Stomach smooth muscle (tissue), 2 donors: ENCODE results near the gene MKNK1.

ENCODE experiments used
- H3K27ac ChIP-seq: one replicate; pipeline ENCODE4 v1.7.0; 2013; ENCODE audit warnings: mild to moderate bottlenecking, low read length, inconsistent platforms
- H3K27me3 ChIP-seq, 2 donors: one replicate each; pipeline ENCODE4 v1.7.0; 2013; ENCODE audit warnings: low read length in 2 of 2; ENCODE audit not compliant: insufficient read depth in 2 of 2, control insufficient read depth in 1 of 2
- H3K36me3 ChIP-seq, 2 donors: one replicate each; pipeline ENCODE4 v1.7.0; 2013; ENCODE audit warnings: low read length in 2 of 2; ENCODE audit not compliant: control insufficient read depth in 2 of 2, insufficient read depth in 2 of 2
- H3K4me1 ChIP-seq: one replicate; pipeline ENCODE4 v1.7.0; 2013; ENCODE audit warnings: low read length; ENCODE audit not compliant: control insufficient read depth, insufficient read depth
- H3K4me3 ChIP-seq, 2 donors: one replicate each; pipeline ENCODE4 v1.7.0; 2013; ENCODE audit warnings: low read length in 2 of 2
- H3K9ac ChIP-seq, 2 donors: one replicate each; pipeline ENCODE4 v1.7.0; 2013; ENCODE audit warnings: low read length in 2 of 2, mild to moderate bottlenecking in 1 of 2
- H3K9me3 ChIP-seq, 2 donors: one replicate each; pipeline ENCODE4 v1.7.0; 2013; ENCODE audit warnings: low read length in 2 of 2; ENCODE audit not compliant: control insufficient read depth in 2 of 2
- donor health status: healthy.
- donor health status: Pancreatic carcinoma.

Gene MKNK1

GRCh38 chr1:46612937-46613660 is 9.0 kb upstream of the MKNK1 start:
- peak overlapping the region; percentile 50 to 58 for H3K4me3 ChIP-seq
- peaks cover 55% of the 10 kb centered on the region for H3K4me1 ChIP-seq
- peak overlapping the region; percentile 41 for H3K27ac ChIP-seq
- no peaks in the 10 kb centered on the region for H3K9me3 ChIP-seq
- H3K27me3 ChIP-seq = no peaks in the 10 kb centered on the region
- peak overlapping the region in 1 of 2 donors; percentile 11 for H3K9ac ChIP-seq
- peaks cover 23 to 25% of the 10 kb centered on the region in 2 donors for H3K36me3 ChIP-seq

- Histone ChIP-seq H3K36me3 (peaks cover 26% of the 10 kb centered on the region in 2 donors), H3K4me1 (peaks cover 51% of the 10 kb centered on the region), H3K9ac (peak overlapping the region; percentile 36 to 38), H3K4me3 (peak overlapping the region in 1 of 2 donors; percentile 40), H3K9me3 (no peaks in the 10 kb centered on the region), H3K27me3 (no peaks in the 10 kb centered on the region), H3K27ac (peak overlapping the region; percentile 31)
These were observed 7.7 kb upstream of the MKNK1 start for GRCh38 chr1:46611691-46612221.

- H3K4me1 ChIP-seq = peaks cover 34% of the 10 kb centered on the region
- no peak overlapping the region for H3K27ac ChIP-seq
- no peaks in the 10 kb centered on the region for H3K9me3 ChIP-seq
- H3K9ac ChIP-seq = no peak overlapping the region
- peaks cover 26 to 30% of the 10 kb centered on the region in 2 donors for H3K36me3 ChIP-seq
- H3K27me3 ChIP-seq = no peaks in the 10 kb centered on the region
- no peak overlapping the region for H3K4me3 ChIP-seq
These were observed 3.5 kb upstream of the MKNK1 start for GRCh38 chr1:46607345-46608130.

DNA sequence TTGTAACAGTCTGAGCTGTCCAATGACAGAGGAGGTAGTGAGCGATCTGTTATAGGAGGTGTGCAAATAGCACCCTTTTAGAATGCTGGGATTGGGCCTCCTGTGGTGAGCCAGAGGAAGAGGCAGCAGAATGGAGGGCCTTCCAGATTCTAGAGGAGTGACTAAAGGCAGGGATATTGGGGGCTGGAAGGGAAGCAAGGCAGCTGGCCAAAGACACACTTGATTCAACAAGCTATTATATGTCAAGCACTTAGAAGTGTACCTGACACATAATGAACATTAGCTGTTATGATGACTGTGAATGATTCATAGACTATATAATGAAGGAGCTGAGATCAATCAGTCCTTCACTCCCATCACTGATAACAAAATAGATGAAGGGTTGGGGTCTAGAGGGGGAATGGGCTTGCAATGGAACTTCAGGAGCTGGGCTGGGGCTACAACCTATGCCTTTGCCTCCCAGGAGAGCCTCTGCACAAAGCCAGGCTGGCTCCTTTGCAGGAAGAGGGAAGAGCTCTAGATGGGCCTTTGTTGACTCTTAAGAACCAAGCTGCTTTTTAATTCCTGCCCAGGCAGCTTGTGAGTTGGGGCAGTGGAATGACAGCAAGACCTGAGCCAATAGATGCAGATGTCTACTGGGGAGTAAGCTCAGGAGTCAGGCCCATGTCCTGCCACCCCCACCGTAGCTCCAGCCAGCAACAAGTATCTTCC is 2.3 kb upstream of the MKNK1 start:
- H3K27ac ChIP-seq = peak overlapping the region; percentile 11
- H3K4me1 ChIP-seq = peaks cover 24% of the 10 kb centered on the region
- no peaks in the 10 kb centered on the region for H3K9me3 ChIP-seq
- H3K9ac ChIP-seq = no peak overlapping the region
- H3K27me3 ChIP-seq = no peaks in the 10 kb centered on the region
- H3K36me3 ChIP-seq = peaks cover 26 to 30% of the 10 kb centered on the region in 2 donors
- no peak overlapping the region for H3K4me3 ChIP-seq

DNA sequence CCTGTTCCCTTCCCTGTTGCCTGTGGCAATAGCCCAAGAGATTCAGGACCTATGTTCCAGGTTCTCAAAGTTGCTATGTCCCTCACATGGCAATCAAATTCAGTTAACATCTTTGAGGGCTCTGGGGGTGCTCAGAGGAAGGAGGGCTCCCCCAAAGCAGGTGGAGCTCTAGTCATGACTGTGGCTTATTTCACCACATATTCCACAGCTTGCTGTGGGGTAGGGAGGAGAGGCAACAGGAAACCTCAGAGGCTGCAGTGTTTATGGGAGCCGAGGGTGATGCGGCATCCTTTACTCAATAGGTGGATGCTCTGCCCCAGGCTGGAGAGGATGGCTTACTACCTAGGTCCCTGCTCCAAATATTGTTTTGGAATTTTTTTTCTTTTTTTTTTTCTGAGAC is 1.2 kb upstream of the MKNK1 start:
- Histone ChIP-seq H3K4me1 (peaks cover 20% of the 10 kb centered on the region), H3K27me3 (no peaks in the 10 kb centered on the region), H3K4me3 (no peak overlapping the region), H3K9ac (no peak overlapping the region), H3K9me3 (no peaks in the 10 kb centered on the region), H3K27ac (no peak overlapping the region), H3K36me3 (peaks cover 18 to 26% of the 10 kb centered on the region in 2 donors)

DNA sequence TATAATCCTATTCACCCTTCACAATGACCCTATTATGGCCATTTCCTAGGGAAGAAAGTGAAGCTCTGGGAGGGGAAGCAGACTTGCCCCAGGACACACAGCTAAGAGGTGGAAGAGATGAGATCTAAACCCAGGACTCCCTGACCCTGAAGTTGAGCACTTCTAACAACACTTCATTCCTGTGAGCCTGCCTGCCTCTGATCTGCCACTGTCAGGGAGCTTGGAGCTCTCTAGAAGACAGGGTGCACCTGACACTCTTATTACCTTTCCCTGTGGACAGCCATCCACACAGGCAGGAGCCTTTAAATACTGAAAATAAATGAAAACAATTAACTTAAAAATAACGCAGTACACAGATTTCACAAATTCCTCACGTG is 599 bp downstream of the MKNK1 start:
- H3K4me1 ChIP-seq = peaks cover 26% of the 10 kb centered on the region
- peak overlapping the region; percentile 79 to 94 for H3K9ac ChIP-seq
- H3K4me3 ChIP-seq = peak overlapping the region; percentile 79 to 95
- no peaks in the 10 kb centered on the region for H3K27me3 ChIP-seq
- H3K36me3 ChIP-seq = peaks cover 6 to 10% of the 10 kb centered on the region in 2 donors
- peak overlapping the region; percentile 62 for H3K27ac ChIP-seq
- H3K9me3 ChIP-seq = no peaks in the 10 kb centered on the region

DNA sequence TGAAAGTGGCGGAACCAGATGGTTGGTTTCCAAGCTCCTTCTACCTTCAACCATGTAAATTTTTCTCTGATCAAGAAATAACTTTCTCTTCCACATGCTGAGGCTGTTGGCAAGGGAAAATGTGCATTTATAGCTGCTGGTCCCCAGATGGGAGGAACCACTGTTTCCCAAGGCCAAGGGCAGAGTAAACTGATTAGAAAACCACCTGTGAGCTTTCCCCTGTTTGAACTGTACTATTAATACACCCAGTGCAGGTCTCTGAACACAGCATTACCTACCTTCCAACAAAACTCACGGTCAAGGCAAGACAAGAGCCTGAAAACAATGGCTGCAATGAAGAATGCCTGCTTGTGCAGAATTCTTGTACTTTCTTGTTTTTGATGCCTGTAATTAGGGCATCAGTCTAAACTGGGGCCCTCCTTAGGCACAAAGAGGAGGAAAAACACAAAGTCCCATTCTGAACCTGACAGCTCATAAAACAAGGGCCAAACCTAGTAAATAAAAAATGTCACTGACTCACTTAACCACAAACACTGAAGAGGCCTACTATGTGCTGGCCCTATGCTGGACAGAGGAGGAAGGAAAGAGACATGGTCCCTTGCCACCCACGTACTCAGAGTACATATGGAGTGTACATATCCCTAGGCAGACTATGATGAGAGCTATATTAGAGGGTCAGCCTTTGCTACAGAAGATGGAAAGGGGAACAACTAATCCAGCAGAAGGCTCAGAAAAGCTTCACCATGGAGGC is 2.6 kb downstream of the MKNK1 start:
- peaks cover 0 to 5% of the 10 kb centered on the region in 2 donors for H3K36me3 ChIP-seq
- H3K4me3 ChIP-seq = no peak overlapping the region
- H3K4me1 ChIP-seq = peaks cover 24% of the 10 kb centered on the region
- H3K9ac ChIP-seq = no peak overlapping the region
- H3K9me3 ChIP-seq = no peaks in the 10 kb centered on the region
- H3K27ac ChIP-seq = no peak overlapping the region
- H3K27me3 ChIP-seq = no peaks in the 10 kb centered on the region

DNA sequence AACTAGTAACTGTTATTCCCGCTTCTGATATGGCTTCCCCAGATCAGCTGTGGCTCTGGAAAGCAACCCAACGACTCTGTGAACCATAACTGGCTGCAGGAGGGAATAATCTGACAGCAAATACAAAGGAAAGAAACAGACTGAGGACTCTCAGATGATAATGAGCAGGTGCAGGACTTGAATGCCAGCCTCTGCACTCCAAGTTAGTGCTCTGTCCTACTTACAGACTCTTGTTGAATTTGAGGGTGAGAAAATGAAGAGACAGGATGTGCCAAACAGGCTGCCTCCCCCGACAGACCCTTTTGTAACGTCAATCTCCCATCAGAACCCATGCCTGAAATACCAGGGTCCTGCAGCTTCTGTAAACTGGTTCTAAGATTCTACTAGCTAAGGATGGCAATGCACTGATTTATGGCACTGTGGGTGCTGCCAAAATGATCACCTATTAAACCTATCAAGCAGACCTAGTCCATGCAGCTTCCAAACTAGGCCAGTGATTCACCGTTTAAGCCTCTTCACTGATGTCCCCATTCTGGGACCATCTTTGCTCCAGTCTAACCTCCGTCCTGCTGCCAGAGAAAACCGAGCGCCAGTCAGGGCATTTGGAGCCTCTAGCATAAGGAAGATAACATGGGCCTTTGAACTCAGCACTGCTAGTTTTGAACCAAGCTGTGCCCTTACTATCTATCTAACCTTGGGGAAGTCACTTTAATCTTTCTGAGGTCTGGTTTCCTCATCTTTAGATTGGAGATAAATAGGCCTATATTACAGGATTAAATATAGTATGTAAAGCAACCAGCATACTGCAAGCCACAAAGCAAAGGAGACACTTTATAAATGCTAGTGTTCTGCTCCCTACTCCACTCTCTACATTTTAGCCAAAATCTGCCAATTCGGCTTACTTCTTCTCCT is 4.8 kb downstream of the MKNK1 start:
- H3K27me3 ChIP-seq = no peaks in the 10 kb centered on the region
- peaks cover 18% of the 10 kb centered on the region for H3K4me1 ChIP-seq
- H3K9me3 ChIP-seq = no peaks in the 10 kb centered on the region
- H3K4me3 ChIP-seq = no peak overlapping the region
- peak overlapping the region; percentile 31 for H3K27ac ChIP-seq
- no peak overlapping the region for H3K9ac ChIP-seq
- H3K36me3 ChIP-seq = no peaks in the 10 kb centered on the region

DNA sequence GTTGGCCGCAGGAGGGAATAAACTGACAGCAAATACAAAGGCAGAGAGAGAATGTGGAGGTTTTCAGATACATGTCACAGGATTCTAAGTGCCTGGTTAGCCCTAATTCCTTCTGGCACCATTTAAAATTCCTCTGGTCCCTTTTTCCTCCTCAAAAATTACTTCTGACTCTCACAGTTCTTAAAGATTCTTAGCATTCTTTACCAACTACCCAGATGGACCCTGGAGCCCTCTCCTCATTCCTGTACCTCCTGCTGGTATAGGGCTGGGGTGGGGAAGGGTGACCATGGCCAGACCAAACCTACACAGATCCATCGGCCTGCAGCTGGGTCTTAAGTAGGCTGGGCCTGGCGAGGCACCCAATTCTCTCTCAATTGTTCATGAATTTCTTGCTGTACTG is 7.2 kb downstream of the MKNK1 start:
- no peak overlapping the region for H3K27ac ChIP-seq
- H3K27me3 ChIP-seq = no peaks in the 10 kb centered on the region
- H3K4me3 ChIP-seq = no peak overlapping the region
- no peaks in the 10 kb centered on the region for H3K9me3 ChIP-seq
- H3K4me1 ChIP-seq = peaks cover 7% of the 10 kb centered on the region
- H3K9ac ChIP-seq = no peak overlapping the region
- peaks cover 13 to 16% of the 10 kb centered on the region in 2 donors for H3K36me3 ChIP-seq
